ENCODE results near the gene KLHL10. TPM values are rescaled to one million over a fixed set of nuclear protein-coding genes. Genes with fewer than 3 reads are reported as not detected.

The KLHL10 gene
- polyA plus RNA-seq, 1 donor from 2014 or later, result 0.16 TPM

DNA sequence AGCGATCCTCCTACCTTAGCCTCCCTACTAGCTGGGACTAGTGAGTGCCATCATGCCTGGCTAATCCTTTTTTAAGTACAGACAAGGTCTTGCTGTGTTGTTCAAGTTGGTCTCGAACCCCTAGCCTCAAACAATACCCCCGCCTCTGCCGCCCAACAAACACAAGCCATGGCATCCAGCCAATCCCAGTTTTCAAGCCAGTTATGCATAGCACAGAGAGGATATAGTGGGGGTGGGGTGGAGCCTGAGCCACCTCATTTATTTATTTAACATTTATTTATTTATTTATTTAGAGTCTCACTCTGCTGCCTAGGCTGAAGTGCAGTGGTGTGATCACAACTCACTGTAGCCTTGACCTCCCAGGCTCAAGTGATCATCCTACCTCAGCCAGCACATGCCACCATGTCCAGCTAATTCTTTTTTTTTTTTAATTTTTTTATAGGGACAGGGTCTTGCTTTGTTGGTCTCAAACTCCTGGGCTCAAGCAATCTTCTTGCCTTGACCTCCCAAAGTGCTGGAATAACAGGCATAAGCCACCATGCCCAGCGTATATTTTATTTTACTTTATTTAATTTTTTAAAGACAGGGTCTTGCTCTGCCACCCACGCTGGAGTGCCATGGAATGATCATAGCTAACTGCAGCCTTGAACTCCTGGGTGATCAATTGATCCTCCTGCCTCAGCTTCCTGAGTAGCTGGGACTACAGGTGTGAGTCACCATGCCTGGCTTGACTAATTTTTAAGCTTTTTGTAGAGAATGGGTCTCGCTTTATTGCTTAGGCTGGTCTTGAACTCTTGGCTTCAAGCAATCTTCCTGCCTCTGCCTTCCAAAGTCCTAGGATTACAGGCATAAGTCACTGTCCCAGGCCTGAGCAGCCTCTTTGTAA lies 53.8 kb downstream of the KLHL10 start:
- Mint-ChIP-seq H3K4me3 (no peak overlapping the region), H3K27ac (no peak overlapping the region), H3K36me3 (no peaks in the 10 kb centered on the region), H3K27me3 (no peaks in the 10 kb centered on the region), H3K9me3 (no peaks in the 10 kb centered on the region), H3K4me1 (peaks cover 0 to 2% (median 0%) of the 10 kb centered on the region in 3 donors)

DNA sequence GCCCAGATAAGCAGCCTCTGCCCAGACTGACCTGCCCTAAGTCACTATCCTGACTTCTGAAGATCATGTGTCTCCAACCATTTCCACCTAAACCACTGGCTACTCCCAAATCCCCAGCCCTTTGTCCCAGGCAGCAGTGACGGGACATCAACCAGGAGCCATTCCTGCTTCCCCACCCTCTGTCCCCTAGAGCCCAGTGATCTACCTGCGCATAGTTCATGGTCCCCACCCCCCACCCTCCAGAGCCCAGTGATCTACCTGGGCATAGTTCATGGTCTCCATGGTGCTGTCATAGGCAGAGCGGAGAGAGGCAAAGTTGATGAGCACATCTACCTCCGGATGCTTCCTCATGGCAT lies 54.4 kb downstream of the KLHL10 start:
- Mint-ChIP-seq H3K9me3 (no peaks in the 10 kb centered on the region), H3K4me3 (no peak overlapping the region), H3K27me3 (no peaks in the 10 kb centered on the region), H3K4me1 (peaks cover 0 to 2% (median 0%) of the 10 kb centered on the region in 3 donors), H3K36me3 (no peaks in the 10 kb centered on the region), H3K27ac (no peak overlapping the region)

DNA sequence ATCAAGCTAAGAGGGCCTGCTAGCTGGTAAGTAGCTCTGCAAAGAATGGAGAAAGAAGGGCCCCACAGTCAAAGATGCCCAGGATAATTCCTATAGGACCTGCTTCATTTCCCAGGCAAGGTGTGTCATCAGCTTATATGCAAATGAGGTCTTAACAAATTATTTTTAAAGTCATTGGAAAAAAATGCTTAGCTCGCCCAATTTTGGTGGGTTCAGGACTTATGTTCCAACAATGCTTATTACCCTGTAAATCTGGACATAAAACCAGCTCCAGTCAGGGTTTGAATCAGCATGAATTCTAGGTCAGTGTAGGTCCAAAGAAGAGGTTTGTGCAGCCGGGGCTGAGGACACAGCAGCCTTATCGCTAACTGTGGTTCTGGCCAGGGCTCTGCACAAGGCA lies 55.8 kb downstream of the KLHL10 start:
- no peaks in the 10 kb centered on the region for H3K27me3 Mint-ChIP-seq
- peaks cover 0 to 2% (median 0%) of the 10 kb centered on the region in 3 donors for H3K4me1 Mint-ChIP-seq
- no peaks in the 10 kb centered on the region for H3K9me3 Mint-ChIP-seq
- H3K4me3 Mint-ChIP-seq, result no peak overlapping the region
- H3K36me3 Mint-ChIP-seq, result no peaks in the 10 kb centered on the region
- H3K27ac Mint-ChIP-seq, result no peak overlapping the region

DNA sequence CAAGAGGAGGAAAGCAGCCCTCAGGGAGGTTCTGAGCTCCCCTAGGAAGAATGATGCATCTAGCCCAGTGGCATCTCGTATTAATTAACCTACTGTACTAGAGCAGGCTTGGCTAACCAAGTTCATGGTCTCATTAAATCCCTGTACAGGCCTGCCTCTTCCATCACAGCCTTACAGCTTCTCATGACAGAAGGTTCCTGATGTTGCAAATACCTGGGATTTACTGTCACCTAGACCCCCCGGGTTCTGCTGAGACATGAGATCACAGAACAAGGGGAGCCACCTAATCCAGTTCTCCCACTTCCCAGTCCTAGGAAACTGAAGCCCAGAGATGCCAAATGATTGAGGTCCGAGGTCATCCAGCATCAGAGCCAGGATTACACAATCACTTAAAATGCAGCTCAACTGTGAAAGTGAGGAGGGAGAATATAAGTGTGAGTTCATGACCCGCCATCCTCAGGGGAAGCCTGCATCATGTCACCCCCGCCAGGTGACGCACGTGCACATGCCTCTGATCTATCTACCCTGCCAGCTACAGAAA lies 57.2 kb downstream of the KLHL10 start:
- H3K9me3 Mint-ChIP-seq, result no peaks in the 10 kb centered on the region
- no peaks in the 10 kb centered on the region for H3K27me3 Mint-ChIP-seq
- H3K36me3 Mint-ChIP-seq, result no peaks in the 10 kb centered on the region
- peaks cover 0 to 2% (median 0%) of the 10 kb centered on the region in 3 donors for H3K4me1 Mint-ChIP-seq
- H3K27ac Mint-ChIP-seq, result peak overlapping the region in 1 of 3 donors; percentile 53
- H3K4me3 Mint-ChIP-seq, result no peak overlapping the region

DNA sequence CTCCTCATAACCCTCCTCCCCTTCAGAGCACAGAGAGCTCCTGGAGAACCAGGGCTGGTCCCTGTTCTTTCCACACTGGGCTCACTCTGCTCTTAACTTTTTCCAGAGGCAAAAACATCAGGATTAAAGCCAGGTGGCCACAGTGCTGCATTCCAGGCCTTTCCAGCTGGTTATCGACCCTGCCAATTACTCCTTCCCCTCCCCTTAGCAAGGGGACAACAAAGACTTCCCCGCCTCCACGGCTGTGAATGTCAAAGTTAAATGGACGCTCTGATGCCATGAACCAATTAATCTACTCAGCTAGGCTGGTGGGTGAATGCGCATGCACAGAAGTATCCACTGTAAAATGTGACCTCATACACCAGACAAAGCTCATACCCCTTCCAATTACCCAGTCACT lies 58.0 kb downstream of the KLHL10 start:
- Mint-ChIP-seq H3K36me3 (peaks cover under 1% of the 10 kb centered on the region), H3K27ac (peak overlapping the region in 1 of 3 donors; percentile 53), H3K4me1 (peaks cover 0 to 2% (median 0%) of the 10 kb centered on the region in 3 donors), H3K4me3 (no peak overlapping the region), H3K9me3 (no peaks in the 10 kb centered on the region), H3K27me3 (no peaks in the 10 kb centered on the region)

DNA sequence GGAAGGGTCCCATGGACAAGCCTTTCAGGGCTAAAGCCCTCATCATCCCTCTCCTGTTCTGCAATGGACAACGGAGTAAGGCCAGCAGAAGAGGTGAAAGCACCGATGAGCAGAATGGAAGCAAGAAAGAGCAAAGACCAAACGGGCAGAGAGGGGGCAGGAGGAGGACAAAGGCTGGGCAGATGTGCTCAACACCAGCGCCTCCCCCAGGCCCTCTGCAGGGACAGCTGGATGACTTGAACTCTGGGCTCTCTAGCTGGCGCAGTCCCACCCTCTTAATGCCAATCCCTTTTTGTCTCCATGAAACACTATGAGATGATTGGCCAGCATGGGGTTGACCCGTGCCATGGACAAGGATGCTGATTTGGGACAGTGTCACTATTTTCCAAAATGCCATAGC lies 59.1 kb downstream of the KLHL10 start:
- Mint-ChIP-seq H3K36me3 (peaks cover 5% of the 10 kb centered on the region), H3K4me1 (peaks cover 0 to 2% (median 1%) of the 10 kb centered on the region in 3 donors), H3K4me3 (no peak overlapping the region), H3K9me3 (no peaks in the 10 kb centered on the region), H3K27ac (no peak overlapping the region), H3K27me3 (no peaks in the 10 kb centered on the region)

Other genes with a start within 250 kb of the KLHL10 start
- not detected for gene KRT16, start 225.1 kb upstream of the KLHL10 start, polyA plus RNA-seq
- gene KRT17, start 213.2 kb upstream of the KLHL10 start, polyA plus RNA-seq, result not detected
- 1,505 TPM for gene EIF1, start 148.9 kb upstream of the KLHL10 start, polyA plus RNA-seq
- gene GAST, start 125.5 kb upstream of the KLHL10 start, polyA plus RNA-seq, result not detected
- not detected for gene HAP1, start 103.2 kb upstream of the KLHL10 start, polyA plus RNA-seq
- 72.0 TPM for gene JUP, start 51.1 kb upstream of the KLHL10 start, polyA plus RNA-seq
- 1.5 TPM for gene P3H4, start 25.9 kb upstream of the KLHL10 start, polyA plus RNA-seq
- not detected for gene FKBP10, start 24.8 kb upstream of the KLHL10 start, polyA plus RNA-seq
- gene NT5C3B, start 1.6 kb upstream of the KLHL10 start, polyA plus RNA-seq, result 50.1 TPM
- gene KLHL11, start 27.6 kb downstream of the KLHL10 start, polyA plus RNA-seq, result 6.5 TPM
- gene ACLY, start 81.1 kb downstream of the KLHL10 start, polyA plus RNA-seq, result 52.9 TPM
- 0.10 TPM for gene ODAD4, start 92.8 kb downstream of the KLHL10 start, polyA plus RNA-seq
- 53.0 TPM for gene CNP, start 129.0 kb downstream of the KLHL10 start, polyA plus RNA-seq
- 82.3 TPM for gene DNAJC7, start 179.6 kb downstream of the KLHL10 start, polyA plus RNA-seq
- gene NKIRAS2, start 182.3 kb downstream of the KLHL10 start, polyA plus RNA-seq, result 30.7 TPM
- gene C17orf113, start 212.8 kb downstream of the KLHL10 start, polyA plus RNA-seq, result 0.48 TPM

Measured in IgD-negative memory B cell (primary cell).